Vagina (tissue), 2 donors: Measurements from ENCODE around the gene CCNY.

Experiments
- CTCF ChIP-seq, 3 experiments: fragments of 450-650 bp in 2 of 3; fragments of 200-600 bp in 1 of 3; sonication (generic) in 1 of 3; IDR thresholded peaks; one replicate each; pipeline ENCODE4 v1.5.1; 2017 to 2019; ENCODE audit warnings: antibody characterized with exemption in 3 of 3, mild to moderate bottlenecking in 2 of 3, moderate library complexity in 2 of 3
- POLR2A ChIP-seq, 2 donors: fragments of 450-650 bp; IDR thresholded peaks; one replicate each; pipeline ENCODE4 v1.6.1; 2017; ENCODE audit warnings: antibody characterized with exemption in 2 of 2, mild to moderate bottlenecking in 2 of 2, moderate library complexity in 2 of 2
- POLR2AphosphoS5 ChIP-seq, 2 donors: sonication (generic); formaldehyde crosslinking; IDR thresholded peaks; one replicate each; pipeline ENCODE4 v1.9.0; 2017; ENCODE audit warnings: antibody characterized with exemption in 2 of 2, mild to moderate bottlenecking in 2 of 2, low read depth in 1 of 2; ENCODE audit not compliant: insufficient read depth in 1 of 2

GRCh38 chr10:35554036-35554435 lies 217.7 kb downstream of the CCNY start:
- TF ChIP-seq POLR2AphosphoS5 (IDR thresholded peaks at IDR 0.05; ENCODE audit: insufficient read depth in 1 of 2, low read depth in 1 of 2), result no peak
- no peak for TF ChIP-seq CTCF (IDR thresholded peaks at IDR 0.05)
- TF ChIP-seq POLR2A (IDR thresholded peaks at IDR 0.05), result no peak
